Sigmoid colon (tissue), 7 donors: ENCODE measurements around the gene NHERF1. TPM values are rescaled to one million over a fixed set of nuclear protein-coding genes. Genes with fewer than 3 reads are reported as not detected.

Experiments
- DNase-seq: peaks from one replicate; pipeline ENCODE4 v3.0.0-alpha.2; 2019
- H3K27ac ChIP-seq, 4 donors: fragments of 200-600 bp; sonication (generic); one replicate each; pipeline ENCODE4 v1.5.1; 2016 to 2019; ENCODE audit warnings: mild to moderate bottlenecking in 1 of 4
- H3K27me3 ChIP-seq, 3 donors: fragments of 200-600 bp; sonication (generic); one replicate each; pipeline ENCODE4 v1.5.1; 2019; ENCODE audit warnings: mild to moderate bottlenecking in 1 of 3
- H3K36me3 ChIP-seq, 4 donors: fragments of 200-600 bp; sonication (generic); one replicate each; pipeline ENCODE4 v1.5.1; 2016 to 2019
- H3K4me1 ChIP-seq, 4 donors: fragments of 200-600 bp; sonication (generic); one replicate each; pipeline ENCODE4 v1.5.1; 2017 to 2019
- H3K4me3 ChIP-seq, 4 donors: fragments of 200-600 bp; sonication (generic); one replicate each; pipeline ENCODE4 v1.5.1; 2017 to 2019; ENCODE audit warnings: mild to moderate bottlenecking in 2 of 4, moderate library complexity in 1 of 4
- H3K9me3 ChIP-seq, 4 donors: fragments of 200-600 bp in 3 of 4; sonication (generic) in 3 of 4; one replicate each; pipeline versions ENCODE4 v1.5.1 to v1.6.1; 2013 to 2019
- CTCF ChIP-seq, 4 experiments: fragments of 450-650 bp in 3 of 4; fragments of 200-600 bp in 1 of 4; IDR thresholded peaks; one replicate each; pipeline ENCODE4 v1.5.1; 2016 to 2019; ENCODE audit warnings: antibody characterized with exemption in 4 of 4, mild to moderate bottlenecking in 3 of 4, moderate library complexity in 2 of 4
- EP300 ChIP-seq, 4 donors: sonication (generic); formaldehyde crosslinking; IDR thresholded peaks; one replicate each; pipeline ENCODE4 v1.6.1; 2017; ENCODE audit warnings: antibody characterized with exemption in 4 of 4
- POLR2A ChIP-seq, 2 donors: fragments of 450-650 bp; IDR thresholded peaks; one replicate each; pipeline ENCODE4 v1.6.1; 2016; ENCODE audit warnings: antibody characterized with exemption in 2 of 2, mild to moderate bottlenecking in 2 of 2, moderate library complexity in 2 of 2
- POLR2AphosphoS5 ChIP-seq, 4 donors: sonication (generic); formaldehyde crosslinking; IDR thresholded peaks; one replicate each; pipeline ENCODE4 v1.6.1; 2017; ENCODE audit warnings: antibody characterized with exemption in 4 of 4
- WGBS, 2 donors: extraction: QIAGEN DNeasy Blood & Tissue Kit; methylation state at CpG; one replicate each; pipeline ENCODE4 v1.1.7; 2013; 5-methylcytosine and 5-hydroxymethylcytosine counted together
- intact Hi-C: fragments of 100-400 bp; cut with DNase I; formaldehyde crosslinking; loops from one replicate; pipeline ENCODE4 v1.15.1; 2023
- polyA plus RNA-seq, 3 donors: library from polyadenylated mRNA; stranded (reverse); fragments of 200-250 nt; gene quantifications; one replicate each; pipeline ENCODE4 v1.2.3, GENCODE V29; 2013
- total RNA-seq, 4 donors: library from RNA; depleted of rRNA; stranded (reverse); fragments of >200 nt; gene quantifications; one replicate each; pipeline ENCODE4 v1.1.0, GENCODE V29; 2016
- donor health status: healthy with polysubstance abuse.
- donor health status: Bipolar disorder and iron deficiency.
- donor health status: healthy.

Gene NHERF1
- total and polyA plus RNA-seq, 7 donors, result 6.6 to 420 (median 12.5) TPM

DNA sequence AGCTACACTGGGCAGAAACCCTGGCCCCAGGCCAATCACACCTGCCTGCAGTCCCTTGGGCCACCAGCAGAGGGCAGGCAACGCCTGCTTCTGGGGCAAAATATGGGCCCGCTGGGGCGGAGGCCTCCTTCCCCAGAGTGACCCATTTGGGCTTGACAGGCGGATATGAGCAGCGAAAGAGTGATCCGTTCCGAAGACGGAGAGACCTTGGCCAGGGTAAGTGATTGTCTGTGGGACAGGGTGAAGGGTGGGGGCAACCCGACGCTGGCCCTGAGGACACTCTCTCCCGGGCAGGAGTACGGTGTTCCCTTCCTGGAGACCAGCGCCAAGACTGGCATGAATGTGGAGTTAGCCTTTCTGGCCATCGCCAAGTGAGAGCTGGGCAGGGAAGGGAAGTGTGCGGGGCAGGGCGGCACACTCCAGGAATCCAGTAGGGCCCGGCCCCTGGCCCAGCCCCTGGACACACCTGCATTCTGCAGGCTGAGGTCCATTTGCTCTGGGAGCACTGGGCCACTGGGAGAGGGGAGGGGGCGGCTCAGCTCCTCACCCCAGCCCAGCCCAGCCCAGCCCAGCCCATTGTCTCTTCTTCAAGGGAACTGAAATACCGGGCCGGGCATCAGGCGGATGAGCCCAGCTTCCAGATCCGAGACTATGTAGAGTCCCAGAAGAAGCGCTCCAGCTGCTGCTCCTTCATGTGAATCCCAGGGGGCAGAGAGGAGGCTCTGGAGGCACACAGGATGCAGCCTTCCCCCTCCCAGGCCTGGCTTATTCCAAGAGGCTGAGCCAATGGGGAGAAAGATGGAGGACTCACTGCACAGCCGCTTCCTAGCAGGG is 3.5 kb upstream of the NHERF1 start:
- TF ChIP-seq EP300 (IDR thresholded peaks at IDR 0.05) (no peak), CTCF (IDR thresholded peaks at IDR 0.05) (peak; percentile 94 to 99 (median 99)), POLR2AphosphoS5 (IDR thresholded peaks at IDR 0.05) (peak in 3 of 4 donors; percentile 40 to 78 (median 70)), POLR2A (IDR thresholded peaks at IDR 0.05) (no peak)
- intact Hi-C loops, result loop anchor here (1.0 to 5.0 kb wide), 3 partner anchors 26 to 212 kb away; no protein-coding TSS in a partner anchor
- Histone ChIP-seq H3K36me3 (no peaks in the 10 kb centered on the region), H3K4me3 (peak overlapping the region in 2 of 4 donors; percentile 19 to 24), H3K27ac (peak overlapping the region in 3 of 4 donors; percentile 10 to 45 (median 38)), H3K4me1 (peaks cover 0 to 26% (median 18%) of the 10 kb centered on the region in 4 donors), H3K9me3 (no peaks in the 10 kb centered on the region), H3K27me3 (peaks cover 0 to 30% (median 13%) of the 10 kb centered on the region in 3 donors)
- DNase-seq, result peak; percentile 90
- 23 to 44% methylated on average over 24 of the region's 24 CpGs for WGBS, 2 donors

GRCh38 chr17:74745548-74746177 is 2.8 kb upstream of the NHERF1 start:
- WGBS, 2 donors, result 91 to 92% methylated on average over 8 of the region's 8 CpGs
- TF ChIP-seq POLR2AphosphoS5 (IDR thresholded peaks at IDR 0.05) (no peak), POLR2A (IDR thresholded peaks at IDR 0.05) (no peak), EP300 (IDR thresholded peaks at IDR 0.05) (no peak), CTCF (IDR thresholded peaks at IDR 0.05) (no peak)
- no peaks in the 10 kb centered on the region for H3K36me3 ChIP-seq
- intact Hi-C loops, result loop anchor here (2.0 to 5.0 kb wide), 2 partner anchors 25 to 212 kb away; no protein-coding TSS in a partner anchor
- peaks cover 0 to 29% (median 20%) of the 10 kb centered on the region in 4 donors for H3K4me1 ChIP-seq
- H3K27ac ChIP-seq, result peak overlapping the region in 1 of 4 donors; percentile 38
- H3K9me3 ChIP-seq, result no peaks in the 10 kb centered on the region
- H3K4me3 ChIP-seq, result no peak overlapping the region
- DNase-seq, result peak; percentile 58
- peaks cover 0 to 23% (median 7%) of the 10 kb centered on the region in 3 donors for H3K27me3 ChIP-seq

DNA sequence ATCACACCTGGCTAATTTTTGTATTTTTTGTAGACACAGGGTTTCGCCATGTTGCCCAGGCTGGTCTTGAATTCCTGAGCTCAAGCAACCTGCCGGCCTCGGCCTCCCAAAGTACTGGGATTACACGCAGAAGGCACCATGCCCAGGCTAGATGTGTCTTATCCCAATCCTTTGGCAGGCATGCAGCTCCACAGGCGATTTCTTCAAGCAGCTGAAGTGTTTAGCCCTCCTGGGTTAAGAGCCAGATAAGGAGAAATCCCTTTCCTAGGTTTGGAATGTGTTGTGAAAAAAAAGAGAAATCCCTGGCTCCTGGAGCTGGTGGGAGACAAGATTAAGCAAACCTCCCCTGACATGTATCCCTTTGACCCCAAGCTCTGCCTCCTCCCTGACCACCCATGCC is 2.1 kb upstream of the NHERF1 start:
- WGBS, 2 donors, result 89 to 92% methylated on average over 5 of the region's 5 CpGs
- H3K27me3 ChIP-seq, result peaks cover 0 to 16% (median 0%) of the 10 kb centered on the region in 3 donors
- intact Hi-C loops, result loop anchor here (5.0 kb wide), 1 partner anchor 211 kb away; no protein-coding TSS in a partner anchor
- TF ChIP-seq POLR2AphosphoS5 (IDR thresholded peaks at IDR 0.05) (no peak), EP300 (IDR thresholded peaks at IDR 0.05) (no peak), POLR2A (IDR thresholded peaks at IDR 0.05) (no peak), CTCF (IDR thresholded peaks at IDR 0.05) (no peak)
- DNase-seq, result peak; percentile 55
- no peaks in the 10 kb centered on the region for H3K9me3 ChIP-seq
- H3K4me1 ChIP-seq, result peaks cover 0 to 29% (median 20%) of the 10 kb centered on the region in 4 donors
- H3K4me3 ChIP-seq, result no peak overlapping the region
- no peak overlapping the region for H3K27ac ChIP-seq
- H3K36me3 ChIP-seq, result no peaks in the 10 kb centered on the region

- TF ChIP-seq POLR2AphosphoS5 (IDR thresholded peaks at IDR 0.05) (no peak), CTCF (IDR thresholded peaks at IDR 0.05) (no peak), EP300 (IDR thresholded peaks at IDR 0.05) (no peak), POLR2A (IDR thresholded peaks at IDR 0.05) (no peak)
- Histone ChIP-seq H3K36me3 (no peaks in the 10 kb centered on the region), H3K4me1 (peaks cover 0 to 29% (median 20%) of the 10 kb centered on the region in 4 donors), H3K4me3 (no peak overlapping the region), H3K27me3 (peaks cover 0 to 10% (median 0%) of the 10 kb centered on the region in 3 donors), H3K27ac (peak overlapping the region in 1 of 4 donors; percentile 74), H3K9me3 (no peaks in the 10 kb centered on the region)
- intact Hi-C loops, result loop anchor here (5.0 kb wide), 1 partner anchor 210 kb away; no protein-coding TSS in a partner anchor
- WGBS, 2 donors, result 39 to 72% methylated on average over 6 of the region's 6 CpGs
- peak; percentile 66 for DNase-seq
Measured at GRCh38 chr17:74746922-74747321, 1.5 kb upstream of the NHERF1 start.
